ENCODE measurements around the gene TMEM18.

Gene TMEM18

DNA sequence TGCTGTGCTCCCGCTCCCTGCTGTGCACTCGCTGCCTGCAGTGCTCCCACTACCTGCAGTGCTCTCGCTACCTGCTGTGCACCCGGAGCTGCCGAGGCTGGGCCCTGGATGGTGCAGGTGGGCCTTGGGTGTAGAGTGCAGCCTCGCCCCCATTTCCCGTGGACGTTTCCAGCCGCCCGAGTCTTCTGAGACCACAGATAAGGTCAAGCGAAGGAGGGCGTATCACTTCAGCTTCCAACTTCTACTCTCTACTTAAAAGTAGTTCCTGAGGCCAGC lies 15.9 kb downstream of the TMEM18 start:
- TF ChIP-seq POLR2AphosphoS5 (IDR thresholded peaks at IDR 0.05; ENCODE audit: low read depth, low read length) (no peak), FOXP2 (optimal IDR thresholded peaks at IDR 0.05; ENCODE audit: borderline replicate concordance, extremely low read depth, extremely low read length, insufficient read depth) (no peak), TAF1 (IDR thresholded peaks at IDR 0.05; ENCODE audit: borderline replicate concordance, insufficient read depth, low read length) (no peak)

GRCh38 chr2:660586-661359 lies 16.4 kb downstream of the TMEM18 start:
- no peak for TF ChIP-seq SIN3A (IDR thresholded peaks at IDR 0.05; ENCODE audit: borderline replicate concordance, insufficient read depth, low read length)
- no peak for TF ChIP-seq TAF1 (IDR thresholded peaks at IDR 0.05; ENCODE audit: borderline replicate concordance, insufficient read depth, low read length)
- no peak for TF ChIP-seq REST (IDR thresholded peaks at IDR 0.05; ENCODE audit: insufficient read depth in 1 of 2, low read depth in 2 of 2, low read length in 2 of 2)
- no peak for TF ChIP-seq FOXP2 (optimal IDR thresholded peaks at IDR 0.05; ENCODE audit: borderline replicate concordance, extremely low read depth, extremely low read length, insufficient read depth)
- no peak for TF ChIP-seq POLR2AphosphoS5 (IDR thresholded peaks at IDR 0.05; ENCODE audit: low read depth, low read length)

DNA sequence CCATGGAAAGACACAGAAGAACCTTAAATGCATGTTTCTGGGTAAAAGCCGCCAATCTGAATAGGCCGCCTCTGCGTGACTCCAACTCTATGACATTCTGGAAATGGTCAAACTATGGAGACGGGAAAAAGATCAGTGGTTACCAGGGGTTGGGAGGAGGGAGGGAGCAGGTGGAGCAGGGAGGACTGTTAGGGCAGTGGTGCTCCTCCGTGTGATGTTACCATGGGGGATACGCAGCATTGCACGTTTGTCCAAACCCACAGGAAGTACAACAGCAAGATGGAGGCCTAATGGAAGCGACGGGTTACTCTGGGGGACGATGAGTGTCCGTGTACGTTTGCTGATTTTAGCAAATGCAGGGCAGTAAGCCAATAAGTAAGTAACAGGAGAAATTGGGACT lies 17.2 kb downstream of the TMEM18 start:
- TF ChIP-seq TAF1 (IDR thresholded peaks at IDR 0.05; ENCODE audit: borderline replicate concordance, insufficient read depth, low read length): no peak
- no peak for TF ChIP-seq POLR2AphosphoS5 (IDR thresholded peaks at IDR 0.05; ENCODE audit: low read depth, low read length)
- no peak for TF ChIP-seq FOXP2 (optimal IDR thresholded peaks at IDR 0.05; ENCODE audit: borderline replicate concordance, extremely low read depth, extremely low read length, insufficient read depth)
- no peak for TF ChIP-seq SIN3A (IDR thresholded peaks at IDR 0.05; ENCODE audit: borderline replicate concordance, insufficient read depth, low read length)
- no peak for TF ChIP-seq REST (IDR thresholded peaks at IDR 0.05; ENCODE audit: insufficient read depth in 1 of 2, low read depth in 2 of 2, low read length in 2 of 2)

DNA sequence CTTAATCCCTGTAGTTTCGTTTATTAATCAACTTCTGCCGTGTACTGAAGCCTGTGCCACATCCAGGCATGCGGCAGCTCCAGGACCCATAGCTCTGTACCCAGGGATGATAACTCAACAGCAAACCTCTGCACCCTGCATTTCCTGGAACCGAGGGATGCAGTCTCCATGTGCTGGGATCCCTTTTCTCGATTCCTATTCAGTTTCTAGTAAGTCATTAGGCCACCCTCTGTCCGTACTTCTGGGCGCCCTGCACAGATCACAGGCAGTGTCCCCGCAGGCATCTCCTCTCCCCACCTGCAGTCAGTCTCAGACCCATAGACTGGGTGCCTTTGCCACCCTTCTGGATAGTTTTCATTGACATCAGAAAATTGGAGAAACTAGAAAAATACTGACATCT lies 18.8 kb downstream of the TMEM18 start:
- TF ChIP-seq SIN3A (IDR thresholded peaks at IDR 0.05; ENCODE audit: borderline replicate concordance, insufficient read depth, low read length) (no peak), REST (IDR thresholded peaks at IDR 0.05; ENCODE audit: insufficient read depth in 1 of 2, low read depth in 2 of 2, low read length in 2 of 2) (no peak), POLR2AphosphoS5 (IDR thresholded peaks at IDR 0.05; ENCODE audit: low read depth, low read length) (no peak), TAF1 (IDR thresholded peaks at IDR 0.05; ENCODE audit: borderline replicate concordance, insufficient read depth, low read length) (no peak), FOXP2 (optimal IDR thresholded peaks at IDR 0.05; ENCODE audit: borderline replicate concordance, extremely low read depth, extremely low read length, insufficient read depth) (no peak)

DNA sequence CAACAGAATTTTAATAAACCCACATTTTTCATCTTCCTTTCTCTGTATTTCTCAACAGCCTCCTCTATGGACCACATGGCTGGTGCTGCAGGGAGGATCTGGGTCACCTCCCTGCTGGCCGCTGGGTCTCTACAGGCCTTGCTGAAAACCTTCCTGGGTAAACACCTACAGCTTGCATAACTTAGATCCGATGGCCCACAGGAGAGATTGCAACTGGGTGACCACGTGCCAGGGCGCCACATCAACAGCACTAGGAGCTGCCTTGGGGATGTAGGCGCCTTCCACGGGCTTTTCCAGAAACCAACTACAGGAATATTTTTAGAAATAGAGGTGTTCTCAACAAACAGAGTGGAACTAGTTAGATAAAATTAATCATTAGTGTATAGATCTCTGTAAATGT lies 19.4 kb downstream of the TMEM18 start:
- TF ChIP-seq TAF1 (IDR thresholded peaks at IDR 0.05; ENCODE audit: borderline replicate concordance, insufficient read depth, low read length): no peak
- TF ChIP-seq FOXP2 (optimal IDR thresholded peaks at IDR 0.05; ENCODE audit: borderline replicate concordance, extremely low read depth, extremely low read length, insufficient read depth): no peak
- no peak for TF ChIP-seq REST (IDR thresholded peaks at IDR 0.05; ENCODE audit: insufficient read depth in 1 of 2, low read depth in 2 of 2, low read length in 2 of 2)
- no peak for TF ChIP-seq SIN3A (IDR thresholded peaks at IDR 0.05; ENCODE audit: borderline replicate concordance, insufficient read depth, low read length)
- no peak for TF ChIP-seq POLR2AphosphoS5 (IDR thresholded peaks at IDR 0.05; ENCODE audit: low read depth, low read length)

Measured in PFSK-1 (cell line).